CD4-positive, alpha-beta memory T cell (primary cell): Measurements from ENCODE around the gene P4HTM. TPM values are rescaled to one million over a fixed set of nuclear protein-coding genes. Genes with fewer than 3 reads are reported as not detected.

Source experiments
- CTCF ChIA-PET: fragments of 350-600 bp; sonication (Branson Sonifier 250); formaldehyde crosslinking; loops from one replicate; lab custom pipeline; 2021; ENCODE audit warnings: inconsistent platforms; ENCODE audit not compliant: partially characterized antibody; lab: Charles Lee
- POLR2A ChIA-PET: fragments of 350-600 bp; sonication (Branson Sonifier 250); formaldehyde crosslinking; loops from one replicate; lab custom pipeline; 2021; ENCODE audit not compliant: partially characterized antibody; lab: Charles Lee
- DNase-seq, 5 donors: peaks; one replicate each; pipeline versions ENCODE4 v3.0.0 to v3.0.0-alpha.2; 2020 to 2022; ENCODE audit warnings: mixed read lengths in 1 of 5
- H3K27ac ChIP-seq: one replicate; pipeline ENCODE4 v1.7.0; 2013; ENCODE audit warnings: low read depth, low read length
- H3K27me3 ChIP-seq: 2 replicates; pipeline ENCODE4 v1.7.0; 2013; ENCODE audit warnings: mild to moderate bottlenecking, low read length, moderate library complexity; ENCODE audit not compliant: insufficient read depth
- H3K36me3 ChIP-seq: 2 replicates; pipeline ENCODE4 v1.7.0; 2013; ENCODE audit warnings: mild to moderate bottlenecking, low read length, moderate library complexity; ENCODE audit not compliant: insufficient read depth
- H3K4me1 ChIP-seq: 2 replicates; pipeline ENCODE4 v1.7.0; 2013; ENCODE audit warnings: mild to moderate bottlenecking, low read length, moderate library complexity; ENCODE audit not compliant: insufficient read depth
- H3K4me3 ChIP-seq, 2 donors: one replicate each; pipeline ENCODE4 v1.7.0; 2013; ENCODE audit warnings: low read length in 2 of 2, mild to moderate bottlenecking in 1 of 2
- H3K9me3 ChIP-seq, 2 donors: one replicate each; pipeline ENCODE4 v1.7.0; 2013; ENCODE audit warnings: low read length in 2 of 2, control low read depth in 1 of 2; ENCODE audit not compliant: control insufficient read depth in 1 of 2
- H3K27ac Mint-ChIP-seq, 7 donors: one replicate each; pipeline ENCODE4 v1.8.0; 2020 to 2021; ENCODE audit warnings: mixed read lengths in 7 of 7, mild to moderate bottlenecking in 6 of 7, inconsistent platforms in 3 of 7, moderate library complexity in 3 of 7
- H3K27me3 Mint-ChIP-seq, 2 donors: one replicate each; pipeline ENCODE4 v1.8.0; 2020 to 2021; ENCODE audit warnings: mixed read lengths in 2 of 2
- H3K36me3 Mint-ChIP-seq, 2 donors: one replicate each; pipeline ENCODE4 v1.8.0; 2020 to 2021; ENCODE audit warnings: mixed read lengths in 2 of 2, inconsistent platforms in 1 of 2, mild to moderate bottlenecking in 1 of 2
- H3K4me1 Mint-ChIP-seq, 4 donors: one replicate each; pipeline ENCODE4 v1.8.0; 2020 to 2021; ENCODE audit warnings: mixed read lengths in 4 of 4, mild to moderate bottlenecking in 1 of 4
- H3K4me3 Mint-ChIP-seq, 8 donors: one replicate each; pipeline ENCODE4 v1.8.0; 2020 to 2021; ENCODE audit warnings: mixed read lengths in 8 of 8, mild to moderate bottlenecking in 7 of 8, moderate library complexity in 6 of 8, inconsistent platforms in 3 of 8
- H3K9me3 Mint-ChIP-seq, 8 donors: one replicate each; pipeline ENCODE4 v1.8.0; 2020 to 2021; ENCODE audit warnings: mixed read lengths in 8 of 8, mild to moderate bottlenecking in 5 of 8, inconsistent platforms in 3 of 8, moderate library complexity in 1 of 8
- intact Hi-C: fragments of 100-400 bp; cut with micrococcal nuclease; formaldehyde crosslinking; loops from one replicate; pipeline ENCODE4 v1.15.1; 2023
- polyA plus RNA-seq, 2 donors: library from polyadenylated mRNA; unstranded; fragments of 300-500 nt; fragmentation: Illumina TruSeq; gene quantifications; one replicate each; pipeline ENCODE4 v1.2.3, GENCODE V29; 2021
- total RNA-seq, 2 experiments: library from RNA; stranded (reverse); gene quantifications; one replicate each; pipeline ENCODE4 v1.2.3, GENCODE V29; 2021

Gene P4HTM
- total and polyA plus RNA-seq, 4 experiments from 2014 or later, result 29.7 to 87.3 (median 56.1) TPM

GRCh38 chr3:49028673-49029562 is 38.9 kb downstream of the P4HTM start, which contains the start of gene IMPDH2:
Gene IMPDH2, minus strand, starts transcription at chr3:49029398. Its CDS starts 48 bp downstream, at chr3:49029350.
- peak within 1 kb of the TSS; percentile 94 to 100 (median 99) for H3K27ac Mint-ChIP-seq
- H3K27me3 Mint-ChIP-seq, result no peaks in the 10 kb centered on the region
- H3K4me3 Mint-ChIP-seq, result peak within 1 kb of the TSS; percentile 90 to 97 (median 92)
- Histone ChIP-seq H3K27ac (peak within 1 kb of the TSS; percentile 93), H3K9me3 (no peaks in the 10 kb centered on the region), H3K4me1 (peaks cover 21% of the 10 kb centered on the region), H3K27me3 (no peaks in the 10 kb centered on the region), H3K36me3 (peaks cover 48% of the 10 kb centered on the region), H3K4me3 (peak within 1 kb of the TSS; percentile 64 to 77)
- CTCF ChIA-PET, result interaction anchor here (0.9 to 4.1 kb wide), 6 partner anchors 12 to 65 kb away, joined by 3 to 61 read pairs (median 6); partner anchors contain the start of genes P4HTM, QRICH1 and WDR6
- POLR2A ChIA-PET, result interaction anchor here (0.6 to 17.6 kb wide), 28 partner anchors 8 to 441 kb away, joined by 3 to 629 read pairs (median 4); partner anchors contain the start of genes ARIH2, CCDC71, DAG1 and DALRD3
- H3K36me3 Mint-ChIP-seq, result peaks cover 37 to 62% of the 10 kb centered on the region in 2 donors
- intact Hi-C loops, result loop anchor here (1.0 to 10.0 kb wide), 6 partner anchors 8 to 316 kb away; partner anchors contain the start of genes USP4 and WDR6
- peak; percentile 91 to 93 (median 93) for DNase-seq
- H3K4me1 Mint-ChIP-seq, result peaks cover 17 to 52% (median 24%) of the 10 kb centered on the region in 4 donors
- H3K9me3 Mint-ChIP-seq, result peaks cover 0 to 4% (median 0%) of the 10 kb centered on the region in 8 donors

GRCh38 chr3:49029563-49029884 is 39.5 kb downstream of the P4HTM start:
- Mint-ChIP-seq H3K9me3 (peaks cover 0 to 4% (median 0%) of the 10 kb centered on the region in 8 donors), H3K4me3 (peak overlapping the region; percentile 90 to 97 (median 92)), H3K27me3 (no peaks in the 10 kb centered on the region), H3K36me3 (peaks cover 33 to 58% of the 10 kb centered on the region in 2 donors), H3K4me1 (peaks cover 16 to 46% (median 24%) of the 10 kb centered on the region in 4 donors), H3K27ac (peak overlapping the region; percentile 94 to 100 (median 99))
- intact Hi-C loops, result loop anchor here (1.0 to 10.0 kb wide), 6 partner anchors 8 to 315 kb away; partner anchors contain the start of genes USP4 and WDR6
- peak overlapping the region in 1 of 2 donors; percentile 77 for H3K4me3 ChIP-seq
- H3K27me3 ChIP-seq, result no peaks in the 10 kb centered on the region
- H3K9me3 ChIP-seq, result no peaks in the 10 kb centered on the region
- H3K36me3 ChIP-seq, result peaks cover 49% of the 10 kb centered on the region
- DNase-seq, result no peak
- POLR2A ChIA-PET, result interaction anchor here (0.6 to 17.6 kb wide), 27 partner anchors 8 to 440 kb away, joined by 3 to 629 read pairs (median 4); partner anchors contain the start of genes ARIH2, CCDC71, DAG1 and DALRD3
- peak overlapping the region; percentile 93 for H3K27ac ChIP-seq
- CTCF ChIA-PET, result interaction anchor here (0.9 to 4.1 kb wide), 6 partner anchors 12 to 65 kb away, joined by 3 to 61 read pairs (median 6); partner anchors contain the start of genes P4HTM, QRICH1 and WDR6
- peaks cover 21% of the 10 kb centered on the region for H3K4me1 ChIP-seq

GRCh38 chr3:49030321-49030720 is 40.3 kb downstream of the P4HTM start:
- peak overlapping the region; percentile 93 for H3K27ac ChIP-seq
- no peaks in the 10 kb centered on the region for H3K9me3 ChIP-seq
- Mint-ChIP-seq H3K4me3 (no peak overlapping the region), H3K36me3 (peaks cover 35 to 56% of the 10 kb centered on the region in 2 donors), H3K27me3 (no peaks in the 10 kb centered on the region), H3K27ac (peak overlapping the region in 6 of 7 donors; percentile 38 to 100 (median 86)), H3K9me3 (peaks cover 0 to 4% (median 0%) of the 10 kb centered on the region in 8 donors), H3K4me1 (peaks cover 16 to 40% (median 24%) of the 10 kb centered on the region in 4 donors)
- no peaks in the 10 kb centered on the region for H3K27me3 ChIP-seq
- ChIA-PET POLR2A (interaction anchor here (1.5 to 4.2 kb wide), 3 partner anchors 9 to 41 kb away, joined by 5 to 24 read pairs (median 9); partner anchors contain the start of genes NDUFAF3, P4HTM and WDR6), CTCF (interaction anchor here (0.6 kb wide), 1 partner anchor 19 kb away, joined by 3 read pairs; no protein-coding TSS in a partner anchor)
- peaks cover 45% of the 10 kb centered on the region for H3K36me3 ChIP-seq
- no peak overlapping the region for H3K4me3 ChIP-seq
- H3K4me1 ChIP-seq, result peaks cover 21% of the 10 kb centered on the region
- DNase-seq, result no peak
- intact Hi-C loops, result no loop called here

- intact Hi-C loops, result no loop called here
- H3K36me3 ChIP-seq, result peaks cover 31% of the 10 kb centered on the region
- H3K27ac Mint-ChIP-seq, result peak overlapping the region in 2 of 7 donors; percentile 4 to 55
These were observed 42.7 kb downstream of the P4HTM start for GRCh38 chr3:49032646-49033304.

GRCh38 chr3:49034650-49035049 is 44.6 kb downstream of the P4HTM start:
- DNase-seq, result no peak
- H3K36me3 ChIP-seq, result peaks cover 31% of the 10 kb centered on the region
- ChIA-PET CTCF (interaction anchor here (1.3 to 1.5 kb wide), 2 partner anchors 13 to 45 kb away, joined by 4 to 6 read pairs; partner anchors contain the start of genes NDUFAF3 and P4HTM), POLR2A (interaction anchor here (0.6 kb wide), 2 partner anchors 17 to 730 kb away, joined by 3 read pairs; no protein-coding TSS in a partner anchor)
- H3K4me1 ChIP-seq, result peaks cover 1% of the 10 kb centered on the region
- intact Hi-C loops, result no loop called here
- no peak overlapping the region for H3K4me3 ChIP-seq
- H3K27me3 ChIP-seq, result no peaks in the 10 kb centered on the region
- H3K9me3 ChIP-seq, result no peaks in the 10 kb centered on the region
- no peak overlapping the region for H3K27ac ChIP-seq
- H3K36me3 Mint-ChIP-seq, result peaks cover 35 to 52% of the 10 kb centered on the region in 2 donors
- H3K27ac Mint-ChIP-seq, result peak overlapping the region in 4 of 7 donors; percentile 30 to 58 (median 44)
- H3K4me3 Mint-ChIP-seq, result no peak overlapping the region
- no peaks in the 10 kb centered on the region for H3K27me3 Mint-ChIP-seq
- H3K9me3 Mint-ChIP-seq, result no peaks in the 10 kb centered on the region
- H3K4me1 Mint-ChIP-seq, result peaks cover 0 to 7% (median 2%) of the 10 kb centered on the region in 4 donors

More at GRCh38 chr3:49032646-49033304, 42.7 kb downstream of the P4HTM start:
- Mint-ChIP-seq H3K4me3 (no peak overlapping the region), H3K4me1 (peaks cover 14 to 22% (median 18%) of the 10 kb centered on the region in 4 donors), H3K36me3 (peaks cover 35 to 58% of the 10 kb centered on the region in 2 donors), H3K27me3 (no peaks in the 10 kb centered on the region), H3K9me3 (peaks cover 0 to 4% (median 0%) of the 10 kb centered on the region in 8 donors)
- no peak overlapping the region for H3K4me3 ChIP-seq
- H3K4me1 ChIP-seq, result peaks cover 17% of the 10 kb centered on the region
- no peaks in the 10 kb centered on the region for H3K9me3 ChIP-seq
- no peak overlapping the region for H3K27ac ChIP-seq
- no peaks in the 10 kb centered on the region for H3K27me3 ChIP-seq
- ChIA-PET CTCF (interaction anchor here (1.0 to 3.5 kb wide), 2 partner anchors 44 to 45 kb away, joined by 3 to 12 read pairs; no protein-coding TSS in a partner anchor), POLR2A (interaction anchor here (2.1 to 4.2 kb wide), 2 partner anchors 11 to 25 kb away, joined by 9 to 24 read pairs; partner anchors contain the start of genes NDUFAF3 and WDR6)
- no peak for DNase-seq

GRCh38 chr3:49035281-49035680 is 45.2 kb downstream of the P4HTM start:
- H3K36me3 Mint-ChIP-seq, result peaks cover 38 to 52% of the 10 kb centered on the region in 2 donors

More at GRCh38 chr3:49035281-49035680, 45.2 kb downstream of the P4HTM start:
- DNase-seq, result no peak
- Mint-ChIP-seq H3K27ac (peak overlapping the region in 1 of 7 donors; percentile 79), H3K27me3 (no peaks in the 10 kb centered on the region), H3K9me3 (no peaks in the 10 kb centered on the region), H3K4me1 (peaks cover 0 to 6% (median 0%) of the 10 kb centered on the region in 4 donors), H3K4me3 (no peak overlapping the region)
- H3K4me3 ChIP-seq, result no peak overlapping the region
- intact Hi-C loops, result no loop called here
- no peaks in the 10 kb centered on the region for H3K9me3 ChIP-seq
- no peak overlapping the region for H3K27ac ChIP-seq
- no peaks in the 10 kb centered on the region for H3K27me3 ChIP-seq
- POLR2A ChIA-PET, result no interaction called here
- no peaks in the 10 kb centered on the region for H3K4me1 ChIP-seq
- CTCF ChIA-PET, result no interaction called here
- peaks cover 31% of the 10 kb centered on the region for H3K36me3 ChIP-seq
